Mesenteric fat pad (tissue), 1 donor: ENCODE results near the gene RAD54L. TPM values are rescaled to one million over a fixed set of nuclear protein-coding genes. Genes with fewer than 3 reads are reported as not detected.
A peak's percentile ranks its signal among the peaks of the same experiment; 100 is the strongest.
"Not testable (repeated sequence)": the region's sequence is repeated elsewhere in the genome, so short reads cannot be mapped to it uniquely, and the experiment has no call there.

Experiments used
- DNase-seq: peaks from one replicate; pipeline ENCODE4 v3.0.0-alpha.2; 2020; ENCODE audit warnings: low spot score
- total RNA-seq: library from RNA; stranded (reverse); fragmentation: NEBNext Ultra II Directional; extraction: Animal tissue kit (Norgen Biotek cat#: 25700); gene quantifications from one replicate; pipeline ENCODE4 v1.2.1, GENCODE V29; 2021
- donor health status: DM: yes; HTN: yes; CAD: no.

Gene RAD54L
- total RNA-seq, 1 donor from 2014 or later, result not detected

DNA sequence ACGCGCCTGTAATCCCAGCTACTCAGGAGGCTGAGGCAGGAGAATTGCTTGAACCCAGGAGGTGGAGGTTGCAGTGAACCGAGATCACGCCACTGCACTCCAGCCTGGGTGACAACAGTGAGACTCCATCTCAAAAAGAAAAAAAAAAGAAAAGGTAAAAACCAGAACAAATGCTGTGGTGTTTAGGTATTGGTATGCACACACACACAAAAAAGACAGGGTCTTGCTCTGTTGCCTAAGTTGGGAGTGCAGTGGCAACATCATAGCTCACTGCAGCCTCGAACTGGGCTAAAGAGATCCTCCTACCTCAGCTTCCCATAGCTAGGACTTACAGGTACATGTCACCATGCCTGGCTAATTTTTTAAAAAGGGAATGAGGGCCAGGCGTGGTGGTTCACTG lies 71.7 kb downstream of the RAD54L start:
- peak; percentile 51 for DNase-seq

DNA sequence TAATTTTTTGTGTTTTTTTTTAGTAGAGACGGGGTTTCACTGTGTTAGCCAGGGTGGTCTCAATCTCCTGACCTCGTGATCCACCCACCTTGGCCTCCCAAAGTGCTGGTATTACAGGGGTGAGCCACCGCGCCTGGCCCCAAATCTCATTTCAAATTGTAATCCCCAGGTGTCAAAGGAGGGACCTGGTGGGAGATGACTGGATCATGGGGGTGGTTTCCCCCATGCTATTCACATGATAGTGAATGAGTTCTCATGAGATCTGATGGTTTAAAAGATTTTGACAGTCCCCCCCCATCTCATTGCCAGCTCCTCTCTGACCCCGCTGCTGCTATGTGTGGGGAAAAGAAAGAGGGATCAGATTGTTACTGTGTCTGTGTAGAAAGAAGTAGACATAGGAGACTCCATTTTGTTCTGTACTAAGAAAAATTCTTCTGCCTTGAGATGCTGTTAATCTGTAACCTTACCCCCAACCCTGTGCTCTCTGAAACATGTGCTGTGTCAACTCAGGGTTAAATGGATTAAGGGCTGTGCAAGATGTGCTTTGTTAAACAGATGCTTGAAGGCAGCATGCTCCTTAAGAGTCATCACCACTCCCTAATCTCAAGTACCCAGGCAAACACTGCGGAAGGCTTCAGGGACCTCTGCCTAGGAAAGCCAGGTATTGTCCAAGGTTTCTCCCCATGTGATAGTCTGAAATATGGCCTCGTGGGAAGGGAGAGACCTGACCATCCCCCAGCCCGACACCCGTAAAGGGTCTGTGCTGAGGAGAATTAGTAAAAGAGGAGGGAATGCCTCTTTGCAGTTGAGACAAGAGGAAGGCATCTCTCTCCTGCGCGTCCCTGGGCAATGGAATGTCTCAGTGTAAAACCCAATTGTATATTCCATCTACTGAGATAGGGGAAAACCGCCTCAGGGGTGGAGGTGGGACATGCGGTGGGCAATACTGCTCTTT lies 72.7 kb downstream of the RAD54L start:
- DNase-seq, result peak; percentile 57

DNA sequence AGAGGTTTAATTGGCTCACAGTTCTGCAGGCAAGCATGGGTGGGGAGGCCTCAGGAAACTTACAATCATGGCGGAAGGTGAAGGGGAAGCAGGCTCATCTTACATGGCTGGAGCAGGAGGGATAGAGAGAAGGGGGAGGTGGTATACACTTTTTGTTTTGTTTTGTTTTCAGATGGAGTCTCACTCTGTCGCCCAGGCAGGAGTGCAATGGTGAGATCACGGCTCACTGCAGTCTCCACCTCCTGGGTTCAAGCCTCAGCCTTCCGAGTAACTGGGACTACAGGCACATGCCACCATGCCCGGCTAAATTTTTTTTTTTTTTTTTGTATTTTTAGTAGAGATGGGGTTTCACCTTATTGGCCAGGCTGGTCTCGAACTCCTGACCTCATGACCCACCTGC lies 74.6 kb downstream of the RAD54L start:
- DNase-seq, result peak; percentile 53

DNA sequence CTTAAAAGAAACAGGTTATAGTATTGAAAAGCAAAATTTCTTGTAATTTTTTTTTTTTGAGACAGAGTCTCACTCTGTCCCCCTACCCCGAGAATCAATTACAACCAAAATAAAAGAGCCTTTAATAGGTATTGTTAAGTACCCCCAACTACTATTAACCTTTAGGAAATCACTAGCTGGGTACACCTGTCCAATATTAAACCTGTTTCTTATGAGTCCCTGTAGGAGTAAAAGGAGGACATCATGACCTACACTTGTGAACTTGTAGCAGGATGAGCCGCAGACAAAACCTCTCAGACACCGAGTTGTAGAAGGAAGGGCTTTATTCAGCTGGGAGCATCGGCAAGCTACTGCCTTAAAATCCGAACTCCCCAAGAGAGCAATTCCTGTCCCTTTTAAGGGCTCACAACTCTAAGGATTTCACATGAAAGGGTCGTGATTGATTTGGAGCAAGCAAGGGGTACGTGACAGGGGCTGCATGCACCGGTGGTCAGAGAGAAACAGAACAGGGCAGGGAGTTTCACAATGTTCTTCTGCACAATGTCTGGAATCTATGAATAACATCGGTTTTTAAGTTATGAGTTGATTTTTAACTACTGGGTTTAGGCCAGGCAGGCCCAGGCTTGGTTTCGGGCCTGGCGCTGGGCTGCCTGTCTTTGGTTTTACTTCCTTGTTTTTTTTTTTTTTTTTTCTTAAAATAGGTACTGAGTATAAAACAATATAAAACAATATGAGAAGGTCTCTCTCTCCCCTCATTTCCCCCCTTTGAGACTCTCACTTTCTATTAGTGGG lies 77.9 kb downstream of the RAD54L start:
- DNase-seq, result not testable (repeated sequence)

Other genes starting within 250 kb of the RAD54L start
- 72.6 TPM for gene PIK3R3, start 115.1 kb upstream of the RAD54L start, total RNA-seq
- 1.2 TPM for gene TSPAN1, start 72.7 kb upstream of the RAD54L start, total RNA-seq
- gene P3R3URF, start 71.3 kb upstream of the RAD54L start, total RNA-seq, result not detected
- 53.1 TPM for gene POMGNT1, start 49.3 kb upstream of the RAD54L start, total RNA-seq
- gene LURAP1, start 44.4 kb upstream of the RAD54L start, total RNA-seq, result 3.5 TPM
- gene LRRC41, start 55.9 kb downstream of the RAD54L start, total RNA-seq, result 70.0 TPM
- gene UQCRH, start 55.9 kb downstream of the RAD54L start, total RNA-seq, result 255 TPM
- gene NSUN4, start 93.0 kb downstream of the RAD54L start, total RNA-seq, result 28.1 TPM
- gene FAAH, start 146.6 kb downstream of the RAD54L start, total RNA-seq, result 16.4 TPM
- gene DMBX1, start 242.1 kb downstream of the RAD54L start, total RNA-seq, result 0.45 TPM